H9 (cell line): Measurements from ENCODE around the gene PPP1R9A. TPM values are rescaled to one million over a fixed set of nuclear protein-coding genes. Genes with fewer than 3 reads are reported as not detected.

Experiments
- DNase-seq: peaks from one replicate; pipeline ENCODE4 v3.0.0-alpha.2; 2017
- H2AFZ ChIP-seq: one replicate; pipeline ENCODE4 v1.6.1; 2013; ENCODE audit warnings: mild to moderate bottlenecking, low read length, control low read depth, moderate library complexity
- H2AK5ac ChIP-seq: 2 replicates; pipeline ENCODE4 v1.6.1; 2013; ENCODE audit warnings: low read length, control low read depth, mixed read lengths; ENCODE audit not compliant: insufficient read length
- H2BK120ac ChIP-seq: one replicate; pipeline ENCODE4 v1.6.1; 2013; ENCODE audit warnings: low read depth, mild to moderate bottlenecking, low read length, control low read depth, inconsistent platforms; ENCODE audit not compliant: poor library complexity, severe bottlenecking
- H2BK12ac ChIP-seq: 2 replicates; pipeline ENCODE4 v1.6.1; 2013; ENCODE audit warnings: low read length, control low read depth, mixed read lengths, low read depth; ENCODE audit not compliant: insufficient read length
- H2BK15ac ChIP-seq: 2 replicates; pipeline ENCODE4 v1.6.1; 2013; ENCODE audit warnings: low read depth, low read length, control low read depth
- H2BK20ac ChIP-seq: one replicate; pipeline ENCODE4 v1.6.1; 2013; ENCODE audit warnings: low read depth, mild to moderate bottlenecking, low read length, control low read depth, inconsistent platforms; ENCODE audit not compliant: poor library complexity, severe bottlenecking
- H2BK5ac ChIP-seq: 2 replicates; pipeline ENCODE4 v1.6.1; 2013; ENCODE audit warnings: low read length, control low read depth, mixed read lengths; ENCODE audit not compliant: insufficient read length
- H3K14ac ChIP-seq: 2 replicates; pipeline ENCODE4 v1.6.1; 2013; ENCODE audit warnings: low read length, control low read depth; ENCODE audit not compliant: insufficient read depth
- H3K18ac ChIP-seq: 2 replicates; pipeline ENCODE4 v1.6.1; 2013; ENCODE audit warnings: low read depth, mild to moderate bottlenecking, mixed read lengths, low read length, control low read depth; ENCODE audit not compliant: insufficient read length
- H3K23ac ChIP-seq: 2 replicates; pipeline ENCODE4 v1.6.1; 2013; ENCODE audit warnings: low read length, control low read depth, mixed read lengths, low read depth; ENCODE audit not compliant: insufficient read length
- H3K23me2 ChIP-seq: 2 replicates; pipeline ENCODE4 v1.6.1; 2013; ENCODE audit warnings: low read depth, mild to moderate bottlenecking, mixed read lengths, low read length, control low read depth; ENCODE audit not compliant: insufficient read length, poor library complexity, severe bottlenecking
- H3K27ac ChIP-seq: 2 replicates; pipeline ENCODE4 v1.5.1; 2013; ENCODE audit warnings: low read length, control low read depth, mixed read lengths, low read depth; ENCODE audit not compliant: insufficient read length
- H3K27me3 ChIP-seq: 2 replicates; pipeline ENCODE4 v1.6.1; 2013; ENCODE audit warnings: low read length, control low read depth, inconsistent platforms; ENCODE audit not compliant: insufficient read depth
- H3K4ac ChIP-seq: 2 replicates; pipeline ENCODE4 v1.6.1; 2013; ENCODE audit warnings: low read depth, mild to moderate bottlenecking, control low read depth, inconsistent platforms, low read length, moderate library complexity
- H3K4me1 ChIP-seq: 2 replicates; pipeline ENCODE4 v1.6.1; 2013; ENCODE audit warnings: low read length, control low read depth, inconsistent platforms; ENCODE audit not compliant: insufficient read depth
- H3K4me2 ChIP-seq: 2 replicates; pipeline ENCODE4 v1.6.1; 2013; ENCODE audit warnings: low read length, control low read depth, mixed read lengths; ENCODE audit not compliant: insufficient read length, insufficient read depth
- H3K56ac ChIP-seq: 2 replicates; pipeline ENCODE4 v1.6.1; 2013; ENCODE audit warnings: low read depth, mild to moderate bottlenecking, mixed read lengths, low read length, control low read depth; ENCODE audit not compliant: insufficient read length
- H3K79me1 ChIP-seq: 2 replicates; pipeline ENCODE4 v1.6.1; 2013; ENCODE audit warnings: low read depth, mild to moderate bottlenecking, moderate library complexity, low read length, control low read depth, inconsistent platforms; ENCODE audit not compliant: insufficient read depth, poor library complexity, severe bottlenecking
- H3K79me2 ChIP-seq: 2 replicates; pipeline ENCODE4 v1.6.1; 2013; ENCODE audit warnings: low read length, control low read depth, inconsistent platforms; ENCODE audit not compliant: insufficient read depth
- H3K9ac ChIP-seq: 2 replicates; pipeline ENCODE4 v1.6.1; 2013; ENCODE audit warnings: low read length, control low read depth, mixed read lengths; ENCODE audit not compliant: insufficient read length; ENCODE audit errors: extremely low read depth
- H3K9me3 ChIP-seq: one replicate; pipeline ENCODE4 v1.6.1; 2013; ENCODE audit warnings: low read depth, low read length, inconsistent platforms; ENCODE audit not compliant: control insufficient read depth
- H3T11ph ChIP-seq: one replicate; pipeline ENCODE4 v1.6.1; 2013; ENCODE audit warnings: mild to moderate bottlenecking, low read length, control low read depth, inconsistent platforms
- H4K20me1 ChIP-seq: one replicate; pipeline ENCODE4 v1.6.1; 2013; ENCODE audit not compliant: control insufficient read depth, insufficient read length, insufficient read depth
- H4K5ac ChIP-seq: 2 replicates; pipeline ENCODE4 v1.6.1; 2013; ENCODE audit warnings: low read depth, mild to moderate bottlenecking, mixed read lengths, low read length, control low read depth; ENCODE audit not compliant: insufficient read length
- H4K8ac ChIP-seq: replicated peaks from 2 replicates; pipeline ENCODE4 v1.6.1; 2013; ENCODE audit warnings: low read length, control low read depth, mixed read lengths, low read depth; ENCODE audit not compliant: insufficient read length
- H4K91ac ChIP-seq: 2 replicates; pipeline ENCODE4 v1.6.1; 2013; ENCODE audit warnings: low read depth, mild to moderate bottlenecking, moderate library complexity, mixed read lengths, low read length, control low read depth; ENCODE audit not compliant: insufficient read length
- H3K27ac Mint-ChIP-seq, 3 experiments: 2 replicates in 2 of 3; 3 replicates in 1 of 3; pipeline ENCODE4 v1.8.0; 2020 to 2021; ENCODE audit warnings: mixed read lengths in 3 of 3, mild to moderate bottlenecking in 1 of 3, moderate library complexity in 1 of 3
- H3K27me3 Mint-ChIP-seq: 2 replicates; pipeline ENCODE4 v1.8.0; 2021; ENCODE audit warnings: low read depth, mild to moderate bottlenecking, moderate library complexity, mixed read lengths
- H3K36me3 Mint-ChIP-seq, 3 experiments: 2 replicates in 2 of 3; 3 replicates in 1 of 3; pipeline ENCODE4 v1.8.0; 2020 to 2021; ENCODE audit warnings: low read depth in 3 of 3, mixed read lengths in 3 of 3; ENCODE audit not compliant: insufficient read depth in 1 of 3
- H3K4me1 Mint-ChIP-seq, 2 experiments: 2 replicates each; pipeline ENCODE4 v1.8.0; 2020; ENCODE audit warnings: mixed read lengths in 2 of 2
- H3K4me3 Mint-ChIP-seq, 2 experiments: 2 replicates in 1 of 2; 3 replicates in 1 of 2; pipeline ENCODE4 v1.8.0; 2020 to 2021; ENCODE audit warnings: mild to moderate bottlenecking in 2 of 2, mixed read lengths in 2 of 2, moderate library complexity in 1 of 2
- H3K9me3 Mint-ChIP-seq, 2 experiments: 2 replicates in 1 of 2; 3 replicates in 1 of 2; pipeline ENCODE4 v1.8.0; 2020; ENCODE audit warnings: mild to moderate bottlenecking in 2 of 2, mixed read lengths in 2 of 2, moderate library complexity in 1 of 2
- total RNA-seq: library from RNA; stranded (reverse); gene quantifications from 2 replicates; pipeline ENCODE4 v1.2.1, GENCODE V29; 2021
- TF ChIP-seq, protein P1 (sequence below): fragments of 200-600 bp; sonication (generic); conservative IDR thresholded peaks from 3 replicates; pipeline ENCODE4 v1.8.0; 2021; ENCODE audit warnings: antibody characterized with exemption, mild to moderate bottlenecking

Gene PPP1R9A
- total RNA-seq, 1 experiment from 2014 or later: 17.0 TPM

DNA sequence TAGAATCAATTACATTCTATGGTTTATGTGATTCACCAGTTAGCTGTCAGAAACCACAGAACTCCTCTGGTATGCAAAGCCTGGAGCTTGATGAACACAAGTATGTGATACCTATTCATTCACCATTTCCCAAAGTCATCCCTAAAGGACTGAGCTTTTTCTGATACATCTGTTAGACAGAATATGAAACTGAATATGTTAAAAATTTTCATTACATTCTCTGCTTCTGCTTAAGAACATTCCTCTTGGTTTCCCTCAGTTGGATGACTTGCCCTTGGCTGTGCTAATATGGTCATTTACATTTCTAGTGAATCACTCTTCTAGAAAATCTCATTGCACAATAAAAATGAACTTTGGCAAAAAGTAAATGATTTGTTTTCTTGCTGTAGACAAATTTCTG, 427.7 kb downstream of the PPP1R9A start:
- no peaks in the 10 kb centered on the region for H3K27me3 ChIP-seq
- no peak overlapping the region for H3K23ac ChIP-seq
- no peaks in the 10 kb centered on the region for H3K79me2 ChIP-seq
- no peaks in the 10 kb centered on the region for H4K20me1 ChIP-seq
- no peak overlapping the region for H2AFZ ChIP-seq
- H3K36me3 Mint-ChIP-seq: no peaks in the 10 kb centered on the region
- no peak overlapping the region for H4K5ac ChIP-seq
- no peak overlapping the region for H2BK5ac ChIP-seq
- H3K79me1 ChIP-seq: no peaks in the 10 kb centered on the region
- no peak overlapping the region for H4K8ac ChIP-seq
- H3K9me3 ChIP-seq: no peaks in the 10 kb centered on the region
- no peak for DNase-seq
- TF ChIP-seq, protein P1, sequence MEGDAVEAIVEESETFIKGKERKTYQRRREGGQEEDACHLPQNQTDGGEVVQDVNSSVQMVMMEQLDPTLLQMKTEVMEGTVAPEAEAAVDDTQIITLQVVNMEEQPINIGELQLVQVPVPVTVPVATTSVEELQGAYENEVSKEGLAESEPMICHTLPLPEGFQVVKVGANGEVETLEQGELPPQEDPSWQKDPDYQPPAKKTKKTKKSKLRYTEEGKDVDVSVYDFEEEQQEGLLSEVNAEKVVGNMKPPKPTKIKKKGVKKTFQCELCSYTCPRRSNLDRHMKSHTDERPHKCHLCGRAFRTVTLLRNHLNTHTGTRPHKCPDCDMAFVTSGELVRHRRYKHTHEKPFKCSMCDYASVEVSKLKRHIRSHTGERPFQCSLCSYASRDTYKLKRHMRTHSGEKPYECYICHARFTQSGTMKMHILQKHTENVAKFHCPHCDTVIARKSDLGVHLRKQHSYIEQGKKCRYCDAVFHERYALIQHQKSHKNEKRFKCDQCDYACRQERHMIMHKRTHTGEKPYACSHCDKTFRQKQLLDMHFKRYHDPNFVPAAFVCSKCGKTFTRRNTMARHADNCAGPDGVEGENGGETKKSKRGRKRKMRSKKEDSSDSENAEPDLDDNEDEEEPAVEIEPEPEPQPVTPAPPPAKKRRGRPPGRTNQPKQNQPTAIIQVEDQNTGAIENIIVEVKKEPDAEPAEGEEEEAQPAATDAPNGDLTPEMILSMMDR: no peak
- H2BK120ac ChIP-seq: no peak overlapping the region
- H3K4me2 ChIP-seq: no peak overlapping the region
- no peak overlapping the region for H3K56ac ChIP-seq
- peaks cover 0 to 7% of the 10 kb centered on the region in 2 experiments; a peak in 2 of 4 replicates for H3K4me1 Mint-ChIP-seq
- no peak overlapping the region for H3K4ac ChIP-seq
- no peak overlapping the region for H2BK20ac ChIP-seq
- H4K91ac ChIP-seq: no peak overlapping the region
- peaks cover 0 to 3% of the 10 kb centered on the region in 2 experiments; a peak in 1 of 5 replicates for H3K9me3 Mint-ChIP-seq
- no peak overlapping the region for H3K27ac ChIP-seq
- no peak overlapping the region for H3T11ph ChIP-seq
- H2BK12ac ChIP-seq: no peak overlapping the region
- H3K9ac ChIP-seq: no peak overlapping the region
- no peak overlapping the region for H3K18ac ChIP-seq
- no peak overlapping the region for H2BK15ac ChIP-seq
- H2AK5ac ChIP-seq: no peak overlapping the region
- H3K27ac Mint-ChIP-seq: no peak overlapping the region
- no peaks in the 10 kb centered on the region for H3K23me2 ChIP-seq
- no peak overlapping the region for H3K4me3 Mint-ChIP-seq
- no peak overlapping the region for H3K14ac ChIP-seq
- no peaks in the 10 kb centered on the region for H3K27me3 Mint-ChIP-seq
- no peaks in the 10 kb centered on the region for H3K4me1 ChIP-seq
